ENCODE measurements around the gene TEKTIP1.

The TEKTIP1 gene

DNA sequence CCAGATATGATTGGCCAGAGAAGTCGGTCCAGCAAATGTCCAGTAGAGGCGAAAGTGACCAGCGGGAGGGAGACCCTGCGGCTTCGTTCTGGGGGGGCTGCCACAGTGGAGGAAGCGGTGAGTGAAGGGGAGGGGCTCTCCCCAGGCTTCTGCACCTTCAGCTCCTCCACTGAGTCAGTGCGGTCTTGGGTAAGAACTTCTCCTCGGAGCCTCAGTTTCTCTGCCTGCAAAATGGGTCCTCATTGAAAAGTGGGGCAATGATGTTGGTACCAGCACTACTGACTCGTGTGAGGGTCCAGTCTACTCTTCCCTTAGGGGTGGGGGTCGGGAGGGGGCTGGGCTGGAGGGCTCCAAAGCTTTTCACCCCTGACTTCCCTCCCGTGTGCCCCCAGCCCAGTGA lies 50.5 kb downstream of the TEKTIP1 start:
- TF ChIP-seq, protein P1, sequence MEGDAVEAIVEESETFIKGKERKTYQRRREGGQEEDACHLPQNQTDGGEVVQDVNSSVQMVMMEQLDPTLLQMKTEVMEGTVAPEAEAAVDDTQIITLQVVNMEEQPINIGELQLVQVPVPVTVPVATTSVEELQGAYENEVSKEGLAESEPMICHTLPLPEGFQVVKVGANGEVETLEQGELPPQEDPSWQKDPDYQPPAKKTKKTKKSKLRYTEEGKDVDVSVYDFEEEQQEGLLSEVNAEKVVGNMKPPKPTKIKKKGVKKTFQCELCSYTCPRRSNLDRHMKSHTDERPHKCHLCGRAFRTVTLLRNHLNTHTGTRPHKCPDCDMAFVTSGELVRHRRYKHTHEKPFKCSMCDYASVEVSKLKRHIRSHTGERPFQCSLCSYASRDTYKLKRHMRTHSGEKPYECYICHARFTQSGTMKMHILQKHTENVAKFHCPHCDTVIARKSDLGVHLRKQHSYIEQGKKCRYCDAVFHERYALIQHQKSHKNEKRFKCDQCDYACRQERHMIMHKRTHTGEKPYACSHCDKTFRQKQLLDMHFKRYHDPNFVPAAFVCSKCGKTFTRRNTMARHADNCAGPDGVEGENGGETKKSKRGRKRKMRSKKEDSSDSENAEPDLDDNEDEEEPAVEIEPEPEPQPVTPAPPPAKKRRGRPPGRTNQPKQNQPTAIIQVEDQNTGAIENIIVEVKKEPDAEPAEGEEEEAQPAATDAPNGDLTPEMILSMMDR (IDR thresholded peaks at IDR 0.05; ENCODE audit: control extremely low read depth, extremely low read depth, low read depth, missing control alignments), result no peak
- DNase-seq (ENCODE audit: extremely low spot score), result no peak
- CTCF ChIA-PET, result interaction anchor here (1.4 kb wide), 1 partner anchor 15 kb away, joined by 3 read pairs; no protein-coding TSS in a partner anchor
- POLR2A ChIA-PET, result no interaction called here

DNA sequence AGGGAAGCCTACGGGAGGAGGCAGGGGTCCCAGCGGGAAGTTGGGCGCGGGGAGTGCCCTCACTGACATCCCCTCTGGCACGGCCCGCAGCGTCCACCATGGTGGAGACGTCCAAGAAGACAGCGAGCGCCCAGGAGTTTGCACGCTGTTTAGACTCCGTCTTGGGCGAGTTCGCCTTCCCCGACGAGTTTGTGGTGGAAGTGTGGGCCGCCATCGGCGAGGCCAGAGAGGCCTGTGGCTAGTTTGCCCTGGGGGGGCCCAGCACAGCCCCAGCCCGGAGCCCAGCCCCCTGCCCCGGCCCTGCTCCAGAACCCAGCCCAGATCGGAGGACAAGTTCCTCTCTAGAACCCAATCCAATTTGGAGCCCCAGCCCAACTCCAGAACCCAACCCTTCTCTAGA lies 51.0 kb downstream of the TEKTIP1 start:
- DNase-seq (ENCODE audit: extremely low spot score), result no peak
- POLR2A ChIA-PET, result interaction anchor here (0.6 kb wide), 1 partner anchor 151 kb away, joined by 3 read pairs; no protein-coding TSS in a partner anchor
- CTCF ChIA-PET, result interaction anchor here (0.8 to 3.1 kb wide), 2 partner anchors 45 to 120 kb away, joined by 3 to 17 read pairs; no protein-coding TSS in a partner anchor
- TF ChIP-seq, protein P1 (IDR thresholded peaks at IDR 0.05; ENCODE audit: control extremely low read depth, extremely low read depth, low read depth, missing control alignments), result no peak

DNA sequence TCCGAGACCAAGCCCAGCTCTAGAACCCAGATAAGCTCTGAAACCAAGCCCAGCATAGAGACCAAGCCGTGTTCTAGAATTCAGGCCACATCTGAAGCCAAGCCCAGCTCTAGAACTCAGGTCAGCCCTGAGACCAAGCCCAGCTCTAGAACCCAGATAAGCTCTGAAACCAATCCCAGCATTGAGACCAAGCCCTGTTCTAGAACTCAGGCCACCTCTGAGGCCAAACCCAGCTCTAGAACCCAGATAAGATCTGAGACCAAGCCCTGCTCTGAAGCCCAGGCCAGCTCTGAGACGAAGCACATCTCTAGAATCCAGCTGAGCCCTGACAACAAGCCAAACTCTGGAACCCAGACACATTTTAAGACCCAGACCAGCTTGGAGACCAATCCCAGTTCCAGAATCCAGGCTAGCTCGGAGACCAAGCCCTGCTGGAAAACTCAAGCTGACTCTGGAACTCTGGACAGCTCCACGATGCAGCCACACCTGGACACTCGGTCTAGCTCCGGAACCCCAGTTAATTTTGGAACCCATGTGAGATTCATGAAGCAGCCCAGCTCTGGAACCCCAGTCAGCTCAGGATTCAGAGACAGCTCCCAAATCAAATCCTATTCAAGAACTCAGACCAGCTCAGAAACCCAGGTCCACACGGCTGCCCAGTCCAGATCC lies 52.2 kb downstream of the TEKTIP1 start:
- ChIA-PET POLR2A (interaction anchor here (1.2 kb wide), 1 partner anchor 9 kb away, joined by 3 read pairs; no protein-coding TSS in a partner anchor), CTCF (interaction anchor here (0.7 to 3.1 kb wide), 7 partner anchors 8 to 46 kb away, joined by 3 to 17 read pairs (median 4); no protein-coding TSS in a partner anchor)
- DNase-seq (ENCODE audit: extremely low spot score), result no peak
- TF ChIP-seq, protein P1 (IDR thresholded peaks at IDR 0.05; ENCODE audit: control extremely low read depth, extremely low read depth, low read depth, missing control alignments), result no peak

DNA sequence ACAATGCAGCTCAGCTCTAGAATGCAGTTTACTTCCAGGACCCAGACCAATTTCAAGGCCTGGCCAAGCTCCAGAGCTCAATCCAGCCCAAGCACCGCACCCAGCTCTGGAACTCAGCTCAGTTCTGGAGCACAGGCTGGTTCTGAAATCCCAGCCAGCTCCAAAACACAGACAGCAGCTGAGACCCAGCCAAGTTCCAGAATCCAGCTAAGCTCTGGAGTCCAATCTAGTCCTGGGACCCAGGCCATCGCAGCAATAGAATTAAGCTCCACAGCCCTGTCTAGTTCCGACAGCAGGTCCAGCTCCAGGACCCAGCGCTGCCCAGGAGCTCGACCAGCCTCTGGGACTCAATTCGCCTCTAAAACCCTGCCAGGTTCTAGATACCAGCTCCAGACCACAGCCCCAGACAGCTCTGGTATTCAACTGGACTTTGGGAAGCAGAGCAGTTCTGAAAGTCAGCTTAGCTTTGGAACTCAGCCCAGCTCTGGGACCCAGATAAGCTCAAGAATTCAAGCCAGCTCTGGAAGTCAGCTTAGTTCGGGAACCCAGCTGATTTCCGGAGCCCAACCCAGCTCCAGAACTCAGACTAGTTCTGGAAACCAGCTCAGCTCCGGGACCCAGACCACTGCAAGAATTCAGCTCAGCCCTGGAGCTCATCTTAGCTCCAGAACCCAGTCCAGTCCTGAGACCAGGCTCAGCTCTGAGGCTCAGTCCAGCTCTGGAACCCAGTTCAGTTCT lies 53.1 kb downstream of the TEKTIP1 start:
- CTCF ChIA-PET, result interaction anchor here (1.2 to 3.1 kb wide), 7 partner anchors 9 to 47 kb away, joined by 3 to 17 read pairs (median 4); no protein-coding TSS in a partner anchor
- POLR2A ChIA-PET, result interaction anchor here (1.2 kb wide), 1 partner anchor 10 kb away, joined by 3 read pairs; no protein-coding TSS in a partner anchor
- DNase-seq (ENCODE audit: extremely low spot score), result no peak
- TF ChIP-seq, protein P1 (IDR thresholded peaks at IDR 0.05; ENCODE audit: control extremely low read depth, extremely low read depth, low read depth, missing control alignments), result no peak

DNA sequence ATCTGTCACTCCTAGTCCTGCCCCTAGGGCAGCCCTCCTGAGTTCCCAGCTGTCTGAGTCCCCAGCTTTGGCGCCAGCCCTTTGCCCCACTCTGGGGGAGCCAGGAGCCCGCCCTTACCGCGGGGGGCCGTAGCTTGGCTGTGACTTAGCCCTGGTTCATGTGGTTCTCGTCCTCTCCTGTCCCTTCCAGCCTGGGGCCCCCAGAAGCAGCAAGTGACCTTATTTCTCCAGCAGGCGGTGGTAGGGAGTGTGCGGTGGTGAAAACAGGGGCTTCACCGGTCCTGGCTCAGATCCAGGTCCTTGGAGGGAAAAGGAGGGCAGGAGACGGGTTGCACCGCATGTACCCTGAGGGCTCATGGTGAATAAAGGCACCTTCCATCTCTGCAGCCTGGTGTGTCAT lies 54.2 kb downstream of the TEKTIP1 start:
- ChIA-PET CTCF (interaction anchor here (1.1 to 1.8 kb wide), 2 partner anchors 11 to 14 kb away, joined by 3 to 5 read pairs; no protein-coding TSS in a partner anchor), POLR2A (no interaction called here)
- TF ChIP-seq, protein P1 (IDR thresholded peaks at IDR 0.05; ENCODE audit: control extremely low read depth, extremely low read depth, low read depth, missing control alignments), result no peak
- DNase-seq (ENCODE audit: extremely low spot score), result no peak

Data from GM10248 (cell line).